Astrocyte of the spinal cord (primary cell): Measurements from ENCODE around the gene IFIT2.
"Not testable (repeated sequence)": the region's sequence is repeated elsewhere in the genome, so short reads cannot be mapped to it uniquely, and the experiment has no call there.

ENCODE experiments used
- DNase-seq: peaks from one replicate; pipeline ENCODE4 v3.0.0; 2011; ENCODE audit warnings: low read depth, low spot score
- H3K4me3 ChIP-seq: 2 replicates; pipeline ENCODE4 v1.5.1; 2011; ENCODE audit warnings: low read depth, mild to moderate bottlenecking, low read length, moderate library complexity
- CTCF ChIP-seq: IDR thresholded peaks from 2 replicates; pipeline ENCODE4 v1.5.1; 2012; ENCODE audit warnings: low read depth, mild to moderate bottlenecking, low read length, inconsistent platforms
- in situ Hi-C: cut with HindIII; loops from 2 replicates; pipeline ENCODE4 v1.10.0; 2017; ENCODE audit warnings: low sequenced_read_pairs

IFIT2 gene

GRCh38 chr10:89301721-89302445, at the start of gene IFIT2:
IFIT2 (plus strand) TSS chr10:89302046; CDS start chr10:89302124, 78 bp downstream.
- DNase-seq, result peak; percentile 85
- no peak for TF ChIP-seq CTCF
- in situ Hi-C loops, result no loop called here
- H3K4me3 ChIP-seq, result peak within 1 kb of the TSS; percentile 50

DNA sequence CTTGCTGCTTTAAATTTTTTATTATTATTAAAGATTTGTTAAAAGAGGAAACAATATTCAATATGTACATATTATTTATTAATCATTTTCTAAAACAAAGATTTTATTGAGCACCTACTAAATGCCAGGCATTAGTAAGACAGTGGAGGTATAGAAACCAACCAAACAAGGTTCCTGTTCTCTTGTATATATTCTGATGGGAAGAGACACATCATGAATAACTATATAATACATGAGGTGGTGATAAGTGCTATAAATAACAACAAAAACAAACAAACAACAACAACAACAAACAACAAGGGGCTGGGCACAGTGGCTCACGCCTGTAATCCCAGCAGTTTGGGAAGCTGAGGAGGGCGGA, 49.6 kb upstream of the IFIT2 start:
- peak overlapping the region; percentile 81 for H3K4me3 ChIP-seq
- no peak for TF ChIP-seq CTCF
- in situ Hi-C loops, result no loop called here
- no peak for DNase-seq

DNA sequence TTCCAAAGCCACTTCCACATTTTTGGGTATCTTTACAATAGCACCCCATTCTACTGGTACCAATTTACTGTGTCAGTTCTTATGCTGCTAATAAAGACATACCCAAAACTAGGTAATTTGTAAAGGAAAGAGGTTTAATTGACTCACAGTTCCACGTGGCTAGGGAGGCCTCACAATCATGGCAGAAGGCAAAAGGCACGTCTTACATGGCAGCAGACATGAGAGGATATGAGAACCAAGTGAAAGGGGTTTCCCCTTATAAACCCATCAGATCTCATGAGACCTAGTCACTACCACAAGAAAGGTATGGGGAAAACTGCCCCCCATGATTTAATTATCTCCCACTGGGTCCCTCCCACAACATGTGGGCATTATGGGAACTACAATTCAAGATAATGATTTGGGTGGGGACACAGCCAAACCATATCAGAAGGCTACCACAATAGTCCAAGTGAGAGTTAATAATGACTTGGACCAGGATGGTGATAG, 46.7 kb upstream of the IFIT2 start:
- H3K4me3 ChIP-seq, in situ Hi-C loops, DNase-seq: not testable (repeated sequence)

- no peak for DNase-seq
- in situ Hi-C loops, result no loop called here
- TF ChIP-seq CTCF, result no peak
These were observed 46.1 kb upstream of the IFIT2 start for GRCh38 chr10:89255793-89256192.

GRCh38 chr10:89256340-89256739, 45.5 kb upstream of the IFIT2 start:
- no peak overlapping the region for H3K4me3 ChIP-seq
- DNase-seq, result no peak
- TF ChIP-seq CTCF, result no peak
- in situ Hi-C loops, result no loop called here

More at GRCh38 chr10:89255793-89256192, 46.1 kb upstream of the IFIT2 start:
- no peak overlapping the region for H3K4me3 ChIP-seq

- no peak for TF ChIP-seq CTCF
- no peak overlapping the region for H3K4me3 ChIP-seq
- DNase-seq, result no peak
- in situ Hi-C loops, result no loop called here
These were observed 44.9 kb upstream of the IFIT2 start for GRCh38 chr10:89256962-89257361.

GRCh38 chr10:89257581-89257980, 44.3 kb upstream of the IFIT2 start:
- H3K4me3 ChIP-seq, result no peak overlapping the region
- TF ChIP-seq CTCF, result no peak
- in situ Hi-C loops, result no loop called here
- no peak for DNase-seq
